Measurements from ENCODE around the gene RTN4RL2.

Gene RTN4RL2

DNA sequence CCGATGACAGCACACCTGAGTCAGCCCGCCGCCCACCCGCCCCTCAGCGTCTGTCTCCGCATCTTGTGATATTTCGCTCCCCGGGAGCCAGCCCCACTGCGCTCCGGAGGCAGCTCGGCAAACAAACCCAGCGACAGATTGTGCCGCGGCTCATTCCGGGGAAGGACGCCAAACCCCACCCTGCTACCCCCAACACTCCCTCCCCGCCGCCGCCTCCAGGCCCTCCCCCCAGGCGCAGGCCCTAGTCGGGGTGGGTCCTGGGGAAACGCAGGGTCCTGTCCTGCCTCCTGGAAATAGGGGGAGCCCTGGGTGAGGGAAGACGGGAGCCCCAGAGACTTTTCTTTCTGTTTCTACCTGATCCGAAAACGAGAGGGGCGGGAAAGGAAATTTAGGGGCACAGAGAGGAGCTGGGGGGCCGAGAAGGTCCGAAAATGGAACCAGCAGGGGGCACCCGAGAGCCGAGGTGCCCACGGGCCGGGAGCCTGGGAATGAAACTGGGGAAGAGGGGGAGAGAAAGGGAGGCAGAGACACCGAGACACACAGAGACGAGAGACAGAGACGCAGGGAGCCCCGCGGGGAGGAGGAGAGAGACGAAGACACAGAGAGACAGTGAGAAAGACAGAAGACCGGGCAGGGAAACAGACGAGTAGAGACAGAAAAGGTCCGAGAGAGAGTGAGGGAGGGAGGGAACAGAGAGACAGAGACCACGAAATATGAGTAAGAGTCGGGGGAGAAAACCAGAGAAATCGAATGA, 1.7 kb upstream of the RTN4RL2 start:
- Histone ChIP-seq H3K36me3 (ENCODE audit: low read depth) (no peaks in the 10 kb centered on the region), H3K27me3 (ENCODE audit: insufficient read depth, poor library complexity, severe bottlenecking) (peaks cover 42% of the 10 kb centered on the region), H3K4me3 (ENCODE audit: severe bottlenecking) (peak overlapping the region; percentile 13), H3K27ac (ENCODE audit: poor library complexity, severe bottlenecking) (no peak overlapping the region), H3K4me1 (ENCODE audit: insufficient read depth, poor library complexity, severe bottlenecking) (no peaks in the 10 kb centered on the region), H3K9me3 (ENCODE audit: severe bottlenecking) (no peaks in the 10 kb centered on the region)
- TF ChIP-seq, protein P1, sequence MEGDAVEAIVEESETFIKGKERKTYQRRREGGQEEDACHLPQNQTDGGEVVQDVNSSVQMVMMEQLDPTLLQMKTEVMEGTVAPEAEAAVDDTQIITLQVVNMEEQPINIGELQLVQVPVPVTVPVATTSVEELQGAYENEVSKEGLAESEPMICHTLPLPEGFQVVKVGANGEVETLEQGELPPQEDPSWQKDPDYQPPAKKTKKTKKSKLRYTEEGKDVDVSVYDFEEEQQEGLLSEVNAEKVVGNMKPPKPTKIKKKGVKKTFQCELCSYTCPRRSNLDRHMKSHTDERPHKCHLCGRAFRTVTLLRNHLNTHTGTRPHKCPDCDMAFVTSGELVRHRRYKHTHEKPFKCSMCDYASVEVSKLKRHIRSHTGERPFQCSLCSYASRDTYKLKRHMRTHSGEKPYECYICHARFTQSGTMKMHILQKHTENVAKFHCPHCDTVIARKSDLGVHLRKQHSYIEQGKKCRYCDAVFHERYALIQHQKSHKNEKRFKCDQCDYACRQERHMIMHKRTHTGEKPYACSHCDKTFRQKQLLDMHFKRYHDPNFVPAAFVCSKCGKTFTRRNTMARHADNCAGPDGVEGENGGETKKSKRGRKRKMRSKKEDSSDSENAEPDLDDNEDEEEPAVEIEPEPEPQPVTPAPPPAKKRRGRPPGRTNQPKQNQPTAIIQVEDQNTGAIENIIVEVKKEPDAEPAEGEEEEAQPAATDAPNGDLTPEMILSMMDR (IDR thresholded peaks at IDR 0.05; ENCODE audit: poor library complexity, severe bottlenecking) = peak; percentile 93
- DNase-seq (ENCODE audit: low spot score) = no peak
- no peak; the same call in 2 of the 3 replicates for ATAC-seq (ENCODE audit: low read depth)

DNA sequence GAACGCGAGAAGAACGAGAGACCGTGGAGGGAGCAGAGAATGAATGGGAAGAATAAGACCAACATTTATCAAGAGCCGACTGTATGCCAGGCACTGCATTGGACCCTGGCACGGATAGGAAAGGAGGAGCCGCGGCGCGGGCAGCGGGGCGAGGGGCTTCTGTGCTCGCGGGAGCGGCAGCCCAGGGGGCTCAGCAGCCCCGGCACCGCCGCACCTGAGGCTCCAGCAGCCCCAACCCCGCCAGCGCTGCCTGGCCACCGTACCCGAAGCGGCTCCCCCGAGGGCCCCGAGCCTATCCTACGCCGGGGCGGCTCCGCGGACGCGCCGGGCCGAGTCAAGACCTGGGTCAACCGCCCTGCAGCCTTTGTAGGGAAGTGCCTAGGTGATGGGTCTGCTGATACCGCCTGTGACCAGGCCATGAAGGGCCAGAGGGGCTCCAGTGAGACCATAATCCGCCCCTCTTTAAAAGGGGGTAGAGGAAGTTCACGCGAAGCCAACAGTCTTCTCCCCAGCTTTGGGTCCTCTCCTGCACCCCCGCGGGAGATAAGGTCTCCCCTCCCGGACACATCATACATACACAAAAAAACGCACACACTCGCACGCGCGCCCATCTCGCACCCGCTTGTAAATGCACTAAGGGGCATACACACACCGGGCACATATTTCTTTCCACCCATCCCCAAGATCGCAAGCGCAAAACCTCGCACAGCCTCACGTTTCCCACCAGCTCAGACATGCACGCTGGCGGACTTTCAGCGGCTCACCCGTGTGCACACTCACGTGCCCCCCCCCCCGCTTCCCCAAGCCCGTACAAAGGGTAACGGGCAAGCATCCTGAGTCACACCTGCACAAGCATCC, 935 bp upstream of the RTN4RL2 start:
- H3K9me3 ChIP-seq (ENCODE audit: severe bottlenecking) = no peaks in the 10 kb centered on the region
- TF ChIP-seq, protein P1 (IDR thresholded peaks at IDR 0.05; ENCODE audit: poor library complexity, severe bottlenecking) = no peak
- peak overlapping the region; percentile 13 for H3K4me3 ChIP-seq (ENCODE audit: severe bottlenecking)
- DNase-seq (ENCODE audit: low spot score) (no peak), ATAC-seq (ENCODE audit: low read depth) (no peak)
- no peak overlapping the region for H3K27ac ChIP-seq (ENCODE audit: poor library complexity, severe bottlenecking)
- peaks cover 42% of the 10 kb centered on the region for H3K27me3 ChIP-seq (ENCODE audit: insufficient read depth, poor library complexity, severe bottlenecking)
- no peaks in the 10 kb centered on the region for H3K4me1 ChIP-seq (ENCODE audit: insufficient read depth, poor library complexity, severe bottlenecking)
- no peaks in the 10 kb centered on the region for H3K36me3 ChIP-seq (ENCODE audit: low read depth)

DNA sequence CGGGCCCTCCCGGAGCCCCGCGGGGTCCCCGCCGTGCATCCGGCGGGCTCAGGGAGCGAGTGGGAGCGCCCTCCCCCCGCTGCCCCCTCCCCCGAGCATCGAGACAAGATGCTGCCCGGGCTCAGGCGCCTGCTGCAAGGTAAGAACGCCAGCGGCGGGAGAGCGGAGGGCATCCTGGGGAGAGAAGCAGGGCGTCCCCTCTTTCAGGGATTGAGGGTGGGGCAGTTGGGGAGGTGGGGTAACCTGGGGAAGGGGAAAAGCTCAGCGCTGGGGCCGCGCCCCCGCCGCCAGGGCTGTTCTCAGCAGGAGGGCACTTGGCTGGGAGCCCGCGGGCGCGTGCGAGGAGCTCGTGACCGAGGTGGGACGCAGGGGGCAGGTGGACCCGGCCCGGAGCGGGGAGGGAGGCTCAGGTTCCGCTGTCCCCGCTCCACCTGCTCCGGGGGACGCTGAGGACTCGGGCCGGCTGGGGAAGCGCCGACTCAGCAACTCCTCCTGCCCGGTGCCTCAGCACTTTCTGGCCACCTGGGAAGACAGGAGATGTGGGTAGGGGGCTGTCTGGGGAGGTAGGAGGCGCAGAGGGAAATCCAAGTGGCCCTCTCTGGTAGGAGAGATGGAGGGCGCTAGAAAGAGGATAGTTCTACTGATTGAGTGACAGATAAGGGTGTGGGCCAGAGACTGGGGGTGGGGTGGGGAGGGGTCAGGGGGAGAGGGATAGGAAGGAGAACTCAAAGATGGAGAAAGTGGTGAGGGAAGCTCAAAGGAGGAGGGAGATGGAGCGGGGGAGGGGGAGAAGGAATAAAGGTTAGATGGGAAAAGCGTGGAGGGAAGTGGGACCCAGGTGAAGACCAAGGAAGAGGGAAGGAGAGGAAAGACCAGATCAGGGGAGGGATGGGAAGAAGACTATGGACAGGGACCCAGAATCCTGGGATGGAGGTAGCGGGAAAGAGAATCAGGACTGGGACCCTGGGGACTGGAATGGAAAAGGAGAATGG, 726 bp downstream of the RTN4RL2 start:
- Histone ChIP-seq H3K36me3 (ENCODE audit: low read depth) (no peaks in the 10 kb centered on the region), H3K27ac (ENCODE audit: poor library complexity, severe bottlenecking) (no peak overlapping the region), H3K9me3 (ENCODE audit: severe bottlenecking) (no peaks in the 10 kb centered on the region), H3K4me1 (ENCODE audit: insufficient read depth, poor library complexity, severe bottlenecking) (no peaks in the 10 kb centered on the region), H3K27me3 (ENCODE audit: insufficient read depth, poor library complexity, severe bottlenecking) (peaks cover 42% of the 10 kb centered on the region), H3K4me3 (ENCODE audit: severe bottlenecking) (peak overlapping the region; percentile 26)
- TF ChIP-seq, protein P1 (IDR thresholded peaks at IDR 0.05; ENCODE audit: poor library complexity, severe bottlenecking) = no peak
- ATAC-seq (ENCODE audit: low read depth) (no peak), DNase-seq (ENCODE audit: low spot score) (no peak)

DNA sequence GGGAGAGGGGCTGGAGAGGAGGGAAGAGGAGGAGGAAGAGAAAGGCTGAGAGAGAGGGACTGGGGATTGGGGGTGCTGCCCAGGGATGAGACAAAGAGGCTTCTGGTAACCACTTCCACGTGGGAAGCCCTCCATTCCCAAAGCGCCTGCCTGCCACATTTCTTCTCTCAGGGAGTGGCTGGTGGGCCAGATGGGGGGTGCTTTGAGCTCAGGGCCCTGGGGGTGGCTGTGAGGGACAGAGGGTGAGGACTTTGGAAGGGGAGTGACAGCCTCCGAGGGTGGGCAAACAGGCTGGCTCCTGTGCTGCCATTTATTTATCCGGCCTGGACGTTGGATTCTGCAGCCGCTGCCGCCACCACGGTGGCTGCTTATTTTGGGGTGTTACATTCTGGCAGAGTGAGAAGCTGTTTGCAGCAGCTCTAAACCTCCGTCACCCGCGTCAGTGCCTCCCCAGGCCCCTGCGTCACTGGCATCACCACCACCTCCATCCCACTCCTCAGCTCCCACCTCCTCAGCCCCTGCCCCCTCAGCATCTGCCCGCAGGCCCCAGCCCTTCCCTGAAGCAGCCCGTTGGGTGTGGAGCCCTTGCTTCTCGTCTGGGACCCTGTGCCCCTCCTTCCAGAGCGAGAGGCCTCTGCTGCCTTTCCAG, 1.6 kb downstream of the RTN4RL2 start:
- no peak for DNase-seq (ENCODE audit: low spot score)
- Histone ChIP-seq H3K4me1 (ENCODE audit: insufficient read depth, poor library complexity, severe bottlenecking) (no peaks in the 10 kb centered on the region), H3K27me3 (ENCODE audit: insufficient read depth, poor library complexity, severe bottlenecking) (peaks cover 39% of the 10 kb centered on the region), H3K9me3 (ENCODE audit: severe bottlenecking) (no peaks in the 10 kb centered on the region), H3K4me3 (ENCODE audit: severe bottlenecking) (no peak overlapping the region), H3K27ac (ENCODE audit: poor library complexity, severe bottlenecking) (no peak overlapping the region), H3K36me3 (ENCODE audit: low read depth) (no peaks in the 10 kb centered on the region)
- TF ChIP-seq, protein P1 (IDR thresholded peaks at IDR 0.05; ENCODE audit: poor library complexity, severe bottlenecking) = no peak
- ATAC-seq (ENCODE audit: low read depth) = no peak

All from RWPE2 (cell line).